Type B pancreatic cell (in vitro differentiated cells): ENCODE measurements around the gene GGACT. TPM values are rescaled to one million over a fixed set of nuclear protein-coding genes. Genes with fewer than 3 reads are reported as not detected.

Experiments
- DNase-seq: peaks from one replicate; pipeline ENCODE4 v3.0.0; 2021; ENCODE audit warnings: mixed read lengths; ENCODE audit not compliant: unreplicated experiment; ENCODE audit errors: extremely low spot score
- H3K27ac Mint-ChIP-seq: 2 replicates; pipeline ENCODE4 v1.8.0; 2021; ENCODE audit warnings: mild to moderate bottlenecking, mixed read lengths
- H3K27me3 Mint-ChIP-seq: 2 replicates; pipeline ENCODE4 v1.8.0; 2021; ENCODE audit warnings: mixed read lengths
- H3K36me3 Mint-ChIP-seq: 2 replicates; pipeline ENCODE4 v1.8.0; 2021; ENCODE audit warnings: mixed read lengths
- H3K4me1 Mint-ChIP-seq: one replicate; pipeline ENCODE4 v1.8.0; 2021; ENCODE audit warnings: mixed read lengths; ENCODE audit not compliant: unreplicated experiment
- H3K4me3 Mint-ChIP-seq: 2 replicates; pipeline ENCODE4 v1.8.0; 2021; ENCODE audit warnings: mild to moderate bottlenecking, mixed read lengths
- H3K9me3 Mint-ChIP-seq: 2 replicates; pipeline ENCODE4 v1.8.0; 2021; ENCODE audit warnings: mixed read lengths
- long read RNA-seq: library from polyadenylated mRNA; unstranded; transcript quantifications from one replicate; pipeline ENCODE4 v2.0.0, GENCODE V29; 2020
- total RNA-seq: library from RNA; stranded (reverse); gene quantifications from 2 replicates; pipeline ENCODE4 v1.2.1, GENCODE V29; 2021; ENCODE audit warnings: low replicate concordance
- TF ChIP-seq, protein P1 (sequence below): fragments of 200-600 bp; sonication (generic); conservative IDR thresholded peaks from 2 replicates; pipeline ENCODE4 v1.5.0; 2021; ENCODE audit warnings: antibody characterized with exemption, mild to moderate bottlenecking

Gene GGACT
- 5.9 and 7.2 TPM in 2 replicates for total RNA-seq
- long read RNA-seq, partial matches to known transcripts = 3 of 18 reads
- long read RNA-seq, other reads (novel, unspliced or antisense) = 15 of 18 reads

DNA sequence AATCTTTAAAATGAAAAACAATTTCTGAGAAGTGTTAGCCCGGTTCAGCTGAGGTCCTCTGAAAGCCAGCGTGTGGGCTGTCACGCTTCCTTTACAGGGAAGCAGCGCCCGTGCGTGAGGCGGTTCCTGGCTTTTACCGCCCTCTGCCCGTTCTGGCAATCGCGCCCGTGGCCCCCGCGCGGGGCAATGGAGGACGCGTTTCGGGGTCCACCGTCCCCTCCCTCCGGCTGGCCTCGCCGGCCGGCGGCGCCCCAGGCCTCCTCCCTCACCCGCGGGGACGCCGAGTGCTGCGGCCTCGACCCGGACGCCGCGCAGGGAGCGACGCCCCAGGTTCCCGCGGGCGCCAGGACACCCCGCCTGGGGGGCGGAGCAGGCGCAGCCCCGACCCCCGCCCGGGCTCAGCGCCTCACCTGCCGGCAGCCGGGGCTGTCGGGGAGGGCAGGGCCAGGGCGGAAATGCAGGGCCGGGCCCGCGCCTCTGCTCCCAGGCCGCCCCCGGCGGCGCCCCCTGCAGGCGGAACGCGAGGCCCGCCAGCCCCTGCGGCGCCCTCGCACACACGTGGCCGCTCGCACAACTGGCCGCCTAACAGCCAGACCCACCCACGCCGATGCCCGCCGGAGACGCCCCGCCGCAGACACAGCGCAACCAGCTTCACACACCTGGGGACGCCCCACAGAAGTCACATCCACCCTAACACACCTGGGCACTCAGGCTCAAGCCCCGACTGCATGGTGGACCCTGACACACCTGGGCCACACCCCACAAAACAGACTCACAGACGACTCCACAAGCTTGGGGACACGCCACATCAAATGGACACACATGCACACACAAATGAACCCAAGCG, at the start of gene GGACT:
Gene GGACT, minus strand, starts transcription at position 459 of the 847 bp plus-strand sequence. CDS start 56,198 bp downstream, outside the sequence.
- H3K9me3 Mint-ChIP-seq = no peaks in the 10 kb centered on the region
- H3K27ac Mint-ChIP-seq = peak within 1 kb of the TSS; percentile 74
- no peaks in the 10 kb centered on the region for H3K27me3 Mint-ChIP-seq
- H3K4me1 Mint-ChIP-seq = peaks cover 10% of the 10 kb centered on the region
- no peaks in the 10 kb centered on the region for H3K36me3 Mint-ChIP-seq
- TF ChIP-seq, protein P1, sequence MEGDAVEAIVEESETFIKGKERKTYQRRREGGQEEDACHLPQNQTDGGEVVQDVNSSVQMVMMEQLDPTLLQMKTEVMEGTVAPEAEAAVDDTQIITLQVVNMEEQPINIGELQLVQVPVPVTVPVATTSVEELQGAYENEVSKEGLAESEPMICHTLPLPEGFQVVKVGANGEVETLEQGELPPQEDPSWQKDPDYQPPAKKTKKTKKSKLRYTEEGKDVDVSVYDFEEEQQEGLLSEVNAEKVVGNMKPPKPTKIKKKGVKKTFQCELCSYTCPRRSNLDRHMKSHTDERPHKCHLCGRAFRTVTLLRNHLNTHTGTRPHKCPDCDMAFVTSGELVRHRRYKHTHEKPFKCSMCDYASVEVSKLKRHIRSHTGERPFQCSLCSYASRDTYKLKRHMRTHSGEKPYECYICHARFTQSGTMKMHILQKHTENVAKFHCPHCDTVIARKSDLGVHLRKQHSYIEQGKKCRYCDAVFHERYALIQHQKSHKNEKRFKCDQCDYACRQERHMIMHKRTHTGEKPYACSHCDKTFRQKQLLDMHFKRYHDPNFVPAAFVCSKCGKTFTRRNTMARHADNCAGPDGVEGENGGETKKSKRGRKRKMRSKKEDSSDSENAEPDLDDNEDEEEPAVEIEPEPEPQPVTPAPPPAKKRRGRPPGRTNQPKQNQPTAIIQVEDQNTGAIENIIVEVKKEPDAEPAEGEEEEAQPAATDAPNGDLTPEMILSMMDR = peak; percentile 85
- DNase-seq = peak; percentile 85
- peak within 1 kb of the TSS; percentile 87 for H3K4me3 Mint-ChIP-seq

DNA sequence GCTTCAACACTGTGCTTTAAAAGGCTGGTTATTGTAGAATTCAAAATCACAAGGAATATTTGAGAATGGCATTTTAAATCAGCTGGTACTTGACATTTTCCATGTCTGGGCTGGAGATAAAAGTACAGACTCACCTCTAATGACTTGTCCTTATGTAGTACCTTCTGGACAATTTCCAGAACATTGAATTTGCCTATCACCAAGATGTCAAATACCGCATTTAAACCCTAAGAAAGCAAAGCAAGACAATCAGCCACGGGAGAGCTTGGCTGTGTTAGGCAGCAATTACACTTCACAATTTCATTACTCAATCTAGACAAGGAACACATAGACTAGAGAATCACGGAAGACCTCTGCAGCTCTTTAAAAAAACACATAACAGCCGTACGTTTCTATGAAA, 49.2 kb upstream of the GGACT start:
- H3K27me3 Mint-ChIP-seq = no peaks in the 10 kb centered on the region
- H3K4me3 Mint-ChIP-seq = no peak overlapping the region
- peaks cover 7% of the 10 kb centered on the region for H3K4me1 Mint-ChIP-seq
- no peak for DNase-seq
- H3K36me3 Mint-ChIP-seq = peaks cover 48% of the 10 kb centered on the region
- no peaks in the 10 kb centered on the region for H3K9me3 Mint-ChIP-seq
- TF ChIP-seq, protein P1 = no peak
- no peak overlapping the region for H3K27ac Mint-ChIP-seq

DNA sequence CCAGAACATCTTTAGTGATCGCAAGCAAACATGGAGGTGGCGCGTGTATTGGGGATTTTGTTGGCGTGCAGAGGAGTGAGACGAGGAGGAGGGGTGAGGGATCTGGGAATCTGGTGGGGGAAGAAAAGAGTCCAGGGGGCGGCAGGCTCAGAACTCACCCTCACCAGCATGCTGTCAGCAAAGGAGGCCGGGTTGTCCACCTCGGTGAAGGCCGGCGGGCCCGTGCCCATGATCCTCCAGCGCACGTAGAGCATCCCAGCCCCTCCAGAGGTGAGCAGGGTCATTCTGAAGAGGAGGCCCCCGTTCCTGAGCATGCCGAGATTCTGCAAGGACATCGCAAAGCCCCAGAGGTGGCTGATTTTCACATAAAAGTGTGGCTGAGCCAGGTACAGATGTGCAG, 48.8 kb upstream of the GGACT start:
- Mint-ChIP-seq H3K4me3 (no peak overlapping the region), H3K36me3 (peaks cover 48% of the 10 kb centered on the region), H3K4me1 (peaks cover 7% of the 10 kb centered on the region), H3K27me3 (no peaks in the 10 kb centered on the region), H3K27ac (no peak overlapping the region), H3K9me3 (no peaks in the 10 kb centered on the region)
- TF ChIP-seq, protein P1 = no peak
- no peak for DNase-seq

DNA sequence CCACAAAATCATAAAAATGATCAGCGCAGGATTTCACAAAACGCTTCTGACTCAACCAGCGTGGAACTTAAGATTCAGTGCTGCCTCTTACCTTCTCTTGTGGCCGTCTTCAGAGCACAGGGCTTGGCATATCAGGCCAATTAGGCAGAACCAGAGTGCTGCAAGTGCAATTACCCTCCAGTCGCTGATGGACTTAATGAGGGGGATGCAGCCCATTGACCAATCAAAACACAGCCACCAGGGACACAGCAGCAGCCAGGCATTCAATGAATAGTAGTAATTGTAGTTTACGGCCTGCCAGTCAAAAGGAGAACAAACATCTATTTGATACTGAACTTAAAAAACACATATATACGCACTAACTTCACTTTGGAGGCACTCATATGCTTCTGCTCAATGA, 47.9 kb upstream of the GGACT start:
- H3K36me3 Mint-ChIP-seq = peaks cover 46% of the 10 kb centered on the region
- TF ChIP-seq, protein P1 = no peak
- H3K4me3 Mint-ChIP-seq = no peak overlapping the region
- no peak for DNase-seq
- peaks cover 13% of the 10 kb centered on the region for H3K4me1 Mint-ChIP-seq
- no peaks in the 10 kb centered on the region for H3K27me3 Mint-ChIP-seq
- H3K27ac Mint-ChIP-seq = no peak overlapping the region
- H3K9me3 Mint-ChIP-seq = no peaks in the 10 kb centered on the region

DNA sequence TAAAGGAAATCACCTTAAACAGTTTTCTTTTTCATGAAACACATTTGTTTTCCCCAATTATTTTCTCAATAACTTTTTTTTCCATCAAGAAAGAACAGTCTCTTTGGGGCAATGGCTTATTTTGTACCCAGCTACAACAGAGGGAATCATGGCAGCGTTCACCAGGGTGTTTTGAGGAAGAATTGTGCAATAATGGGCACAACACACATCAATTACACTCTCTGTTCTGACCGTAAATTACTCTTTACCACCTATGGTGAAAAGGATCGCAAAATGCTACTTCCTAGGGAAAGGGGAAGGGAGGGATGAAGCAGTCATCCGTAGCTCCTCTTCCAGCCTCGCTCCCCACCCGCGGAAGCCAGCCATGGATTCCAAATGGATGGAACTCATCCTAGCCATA, 47.4 kb upstream of the GGACT start:
- H3K36me3 Mint-ChIP-seq = peaks cover 42% of the 10 kb centered on the region
- H3K4me3 Mint-ChIP-seq = no peak overlapping the region
- no peaks in the 10 kb centered on the region for H3K27me3 Mint-ChIP-seq
- H3K27ac Mint-ChIP-seq = no peak overlapping the region
- H3K4me1 Mint-ChIP-seq = peaks cover 15% of the 10 kb centered on the region
- H3K9me3 Mint-ChIP-seq = no peaks in the 10 kb centered on the region
- TF ChIP-seq, protein P1 = no peak
- DNase-seq = no peak
